ENCODE results near the gene TNFSF8. TPM values are rescaled to one million over a fixed set of nuclear protein-coding genes. Genes with fewer than 3 reads are reported as not detected.
A peak's percentile ranks its signal among the peaks of the same experiment; 100 is the strongest.

TNFSF8 gene
- total RNA-seq, 1 donor: 6.7 TPM

- no peak for DNase-seq (ENCODE audit: low read depth in 2 of 3, low spot score in 2 of 3)
Observed at GRCh38 chr9:114937516-114937915, 7.1 kb upstream of the TNFSF8 start.

- no peak for DNase-seq (ENCODE audit: low read depth in 2 of 3, low spot score in 2 of 3)
Observed at GRCh38 chr9:114936581-114936980, 6.2 kb upstream of the TNFSF8 start.

GRCh38 chr9:114935119-114935518, 4.7 kb upstream of the TNFSF8 start:
- no peak for DNase-seq (ENCODE audit: low read depth in 2 of 3, low spot score in 2 of 3)

GRCh38 chr9:114932502-114932901, 2.1 kb upstream of the TNFSF8 start:
- DNase-seq (ENCODE audit: low read depth in 2 of 3, low spot score in 2 of 3): no peak

GRCh38 chr9:114931407-114931806, 1.0 kb upstream of the TNFSF8 start:
- DNase-seq (ENCODE audit: low read depth in 2 of 3, low spot score in 2 of 3): no peak

- peak in 2 of 3 donors; percentile 40 to 64 for DNase-seq (ENCODE audit: low read depth in 2 of 3, low spot score in 2 of 3)
Observed at GRCh38 chr9:114929201-114929600, 1.2 kb downstream of the TNFSF8 start.

GRCh38 chr9:114928671-114929070, 1.7 kb downstream of the TNFSF8 start:
- no peak for DNase-seq (ENCODE audit: low read depth in 2 of 3, low spot score in 2 of 3)

- no peak for DNase-seq (ENCODE audit: low read depth in 2 of 3, low spot score in 2 of 3)
Observed at GRCh38 chr9:114928136-114928535, 2.3 kb downstream of the TNFSF8 start.

GRCh38 chr9:114925672-114926071, 4.7 kb downstream of the TNFSF8 start:
- DNase-seq (ENCODE audit: low read depth in 2 of 3, low spot score in 2 of 3): no peak

GRCh38 chr9:114925039-114925438, 5.4 kb downstream of the TNFSF8 start:
- DNase-seq (ENCODE audit: low read depth in 2 of 3, low spot score in 2 of 3): no peak

GRCh38 chr9:114924327-114924726, 6.1 kb downstream of the TNFSF8 start:
- DNase-seq (ENCODE audit: low read depth in 2 of 3, low spot score in 2 of 3): no peak

GRCh38 chr9:114923918-114924317, 6.5 kb downstream of the TNFSF8 start:
- DNase-seq (ENCODE audit: low read depth in 2 of 3, low spot score in 2 of 3): no peak

GRCh38 chr9:114921171-114921570, 9.2 kb downstream of the TNFSF8 start:
- DNase-seq (ENCODE audit: low read depth in 2 of 3, low spot score in 2 of 3): no peak

GRCh38 chr9:114919611-114920010, 10.8 kb downstream of the TNFSF8 start:
- no peak for DNase-seq (ENCODE audit: low read depth in 2 of 3, low spot score in 2 of 3)

GRCh38 chr9:114916481-114916880, 13.9 kb downstream of the TNFSF8 start:
- no peak for DNase-seq (ENCODE audit: low read depth in 2 of 3, low spot score in 2 of 3)

GRCh38 chr9:114914139-114914538, 16.3 kb downstream of the TNFSF8 start:
- no peak for DNase-seq (ENCODE audit: low read depth in 2 of 3, low spot score in 2 of 3)

- DNase-seq (ENCODE audit: low read depth in 2 of 3, low spot score in 2 of 3): no peak
Observed at GRCh38 chr9:114913656-114914055, 16.7 kb downstream of the TNFSF8 start.

- no peak for DNase-seq (ENCODE audit: low read depth in 2 of 3, low spot score in 2 of 3)
Observed at GRCh38 chr9:114913217-114913616, 17.2 kb downstream of the TNFSF8 start.

- no peak for DNase-seq (ENCODE audit: low read depth in 2 of 3, low spot score in 2 of 3)
Observed at GRCh38 chr9:114911167-114911821, 19.1 kb downstream of the TNFSF8 start.

- DNase-seq (ENCODE audit: low read depth in 2 of 3, low spot score in 2 of 3): no peak
Observed at GRCh38 chr9:114910541-114910940, 19.9 kb downstream of the TNFSF8 start.

GRCh38 chr9:114909661-114910060, 20.7 kb downstream of the TNFSF8 start:
- no peak for DNase-seq (ENCODE audit: low read depth in 2 of 3, low spot score in 2 of 3)

- no peak for DNase-seq (ENCODE audit: low read depth in 2 of 3, low spot score in 2 of 3)
Observed at GRCh38 chr9:114908805-114909448, 21.5 kb downstream of the TNFSF8 start.
